GM12878 (cell line): ENCODE data around the gene RNF11. TPM values are rescaled to one million over a fixed set of nuclear protein-coding genes. Genes with fewer than 3 reads are reported as not detected.

ENCODE experiments used
- BACH1 ChIP-seq: fragments of 450-650 bp; IDR thresholded peaks from 2 replicates; pipeline ENCODE4 v1.6.1; 2017; ENCODE audit warnings: mild to moderate bottlenecking, borderline replicate concordance
- BCL11A ChIP-seq: IDR thresholded peaks from 2 replicates; pipeline ENCODE4 v1.6.1; 2011; ENCODE audit warnings: low read depth, low read length
- BRCA1 ChIP-seq: IDR thresholded peaks from 2 replicates; pipeline ENCODE4 v1.6.1; 2011; ENCODE audit warnings: low read depth, low read length, improper control_type of control experiment
- CEBPZ ChIP-seq: fragments of 150-350 bp; IDR thresholded peaks from 2 replicates; pipeline ENCODE4 v1.6.1; 2016; ENCODE audit warnings: low read depth, low read length
- CHD1 ChIP-seq: IDR thresholded peaks from 2 replicates; pipeline ENCODE4 v1.6.1; 2012; ENCODE audit warnings: low read depth, low read length, improper control_type of control experiment
- EP300 ChIP-seq, 2 experiments: fragments of 150-350 bp in 1 of 2; IDR thresholded peaks; 2 replicates each; pipeline ENCODE4 v1.6.1; 2011 to 2012; ENCODE audit warnings: low read depth in 2 of 2, low read length in 2 of 2, borderline replicate concordance in 1 of 2, improper control_type of control experiment in 1 of 2, inconsistent platforms in 1 of 2; ENCODE audit not compliant: control insufficient read depth in 1 of 2
- ESRRA ChIP-seq: IDR thresholded peaks from 2 replicates; pipeline ENCODE4 v1.6.1; 2012; ENCODE audit warnings: mild to moderate bottlenecking, low read length, improper control_type of control experiment
- HDAC2 ChIP-seq: fragments of 200-600 bp; sonication (generic); IDR thresholded peaks from 2 replicates; pipeline ENCODE4 v1.6.1; 2017
- HSF1 ChIP-seq: fragments of 150-350 bp; IDR thresholded peaks from 2 replicates; pipeline ENCODE4 v1.6.1; 2014; ENCODE audit warnings: mild to moderate bottlenecking, low read depth, low read length
- IKZF2 ChIP-seq, 2 experiments: fragments of 450-650 bp; IDR thresholded peaks; 2 replicates each; pipeline ENCODE4 v1.6.1; 2017; ENCODE audit warnings: mild to moderate bottlenecking in 2 of 2, moderate library complexity in 2 of 2
- JUNB ChIP-seq: IDR thresholded peaks from 2 replicates; pipeline ENCODE4 v1.6.1; 2016; ENCODE audit warnings: antibody characterized with exemption, mild to moderate bottlenecking
- KAT2A ChIP-seq: conservative IDR thresholded peaks from 2 replicates; pipeline ENCODE4 v1.6.1; 2011; ENCODE audit warnings: low read depth, low read length; ENCODE audit not compliant: control insufficient read depth
- MAX ChIP-seq: IDR thresholded peaks from 2 replicates; pipeline ENCODE4 v1.6.1; 2012; ENCODE audit warnings: low read depth, low read length, improper control_type of control experiment
- MTA3 ChIP-seq: IDR thresholded peaks from 2 replicates; pipeline ENCODE4 v1.6.1; 2012; ENCODE audit warnings: low read length, inconsistent platforms, borderline replicate concordance
- NR2C1 ChIP-seq: fragments of 450-650 bp; IDR thresholded peaks from 2 replicates; pipeline ENCODE4 v1.6.1; 2017; ENCODE audit warnings: antibody characterized with exemption, mild to moderate bottlenecking, moderate library complexity
- NR2F1 ChIP-seq: fragments of 450-650 bp; conservative IDR thresholded peaks from 2 replicates; pipeline ENCODE4 v1.6.1; 2017; ENCODE audit warnings: mild to moderate bottlenecking
- NRF1 ChIP-seq: conservative IDR thresholded peaks from 2 replicates; pipeline ENCODE4 v1.6.1; 2011; ENCODE audit warnings: mild to moderate bottlenecking, low read depth, low read length, improper control_type of control experiment
- RB1 ChIP-seq: fragments of 450-650 bp; formaldehyde crosslinking; IDR thresholded peaks from 2 replicates; pipeline ENCODE4 v1.6.1; 2017; ENCODE audit warnings: mild to moderate bottlenecking, borderline replicate concordance
- SP1 ChIP-seq: IDR thresholded peaks from one replicate; pipeline ENCODE4 v1.6.1; 2011; ENCODE audit warnings: low read depth, low read length
- STAT1 ChIP-seq: fragments of 450-650 bp; conservative IDR thresholded peaks from 2 replicates; pipeline ENCODE4 v1.6.1; 2014; ENCODE audit warnings: antibody characterized with exemption, mild to moderate bottlenecking
- ZBTB40 ChIP-seq: fragments of 450-650 bp; IDR thresholded peaks from 2 replicates; pipeline ENCODE4 v1.6.1; 2016; ENCODE audit warnings: mild to moderate bottlenecking, moderate library complexity, borderline replicate concordance
- ZNF384 ChIP-seq: IDR thresholded peaks from 2 replicates; pipeline ENCODE4 v1.6.1; 2012; ENCODE audit warnings: low read depth, mild to moderate bottlenecking, low read length, improper control_type of control experiment, borderline replicate concordance
- polyA plus RNA-seq, 11 experiments: library from polyadenylated mRNA; depleted of rRNA in 4 of 11; unstranded in 6 of 11; stranded (reverse) in 5 of 11; fragments of >200 nt; fragmentation: Nextera tagmentation in 4 of 11; fragmentation: Illumina TruSeq in 1 of 11; extraction: Ambion mirVana in 4 of 11; extraction: Trizol in 1 of 11; gene quantifications; 1 replicate in 1 of 11; 2 replicates in 10 of 11; pipeline versions ENCODE4 v1.2.1 to v1.2.3, GENCODE V29; 2011 to 2016; ENCODE audit warnings: inconsistent platforms in 2 of 11, missing spikeins in 2 of 11, low read depth in 1 of 11
- total RNA-seq, 4 experiments: library from RNA; depleted of rRNA in 3 of 4; stranded (reverse); fragments of >200 nt in 3 of 4; fragmentation: Illumina TruSeq in 1 of 4; extraction: Trizol in 1 of 4; gene quantifications; 2 replicates each; pipeline versions ENCODE4 v1.2.1 to v1.2.3, GENCODE V29; 2013 to 2021

The RNF11 gene
- total and polyA plus RNA-seq, 10 of the 15 experiments (the other 5 are each of a cell fraction or from before 2014, with no cell fraction given), result 9.5 to 43.6 (median 32.3) TPM

GRCh38 chr1:51235673-51236530 is at the start of gene RNF11 (continued):
- TF ChIP-seq HSF1 (0 out of 2 replicates have a peak, but pooled peaks have one; percentile 35), ZNF384 (no peak), BRCA1 (no peak), MTA3 (no peak), NR2C1 (no peak), STAT1 (no peak), CEBPZ (no peak), NR2F1 (0 out of 2 replicates have a peak, but pooled peaks have one; percentile 34), NRF1 (no peak), CHD1 (no peak), MAX (peak; percentile 56; the same call in 1 of the 2 replicates), RB1 (0 out of 2 replicates have a peak, but pooled peaks have one; percentile 37), SP1 (no peak), BCL11A (no peak), KAT2A (no peak), IKZF2 (IDR thresholded peaks at IDR 0.05) (no peak; a peak in 1 of 4 replicates), ZBTB40 (no peak), BACH1 (peak; percentile 83), EP300 (IDR thresholded peaks at IDR 0.05; ENCODE audit: borderline replicate concordance in 1 of 2, control insufficient read depth in 1 of 2, low read depth in 2 of 2, low read length in 2 of 2) (peak in 1 of 2 experiments; percentile 14; a peak in 1 of 4 replicates), HDAC2 (no peak), JUNB (no peak), ESRRA (no peak)
